GM12878 (cell line): ENCODE measurements around the gene IFNAR1. TPM values are rescaled to one million over a fixed set of nuclear protein-coding genes. Genes with fewer than 3 reads are reported as not detected.
A peak's percentile ranks its signal among the peaks of the same experiment; 100 is the strongest.

Experiments
- BMI1 ChIP-seq: fragments of 450-650 bp; IDR thresholded peaks from 2 replicates; pipeline ENCODE4 v1.6.1; 2016; ENCODE audit warnings: mild to moderate bottlenecking, moderate library complexity, borderline replicate concordance
- CEBPB ChIP-seq, 2 experiments: fragments of 150-350 bp in 1 of 2; IDR thresholded peaks; 2 replicates each; pipeline ENCODE4 v1.6.1; 2012 to 2014; ENCODE audit warnings: low read depth in 2 of 2, low read length in 2 of 2, borderline replicate concordance in 1 of 2, inconsistent platforms in 1 of 2
- CREB1 ChIP-seq: IDR thresholded peaks from 2 replicates; pipeline ENCODE4 v1.6.1; 2012; ENCODE audit warnings: low read depth, mild to moderate bottlenecking, inconsistent platforms
- DPF2 ChIP-seq: fragments of 450-650 bp; IDR thresholded peaks from 2 replicates; pipeline ENCODE4 v1.6.1; 2017; ENCODE audit warnings: mild to moderate bottlenecking
- EED ChIP-seq: sonication (generic); IDR thresholded peaks from 2 replicates; pipeline ENCODE4 v1.6.1; 2016; ENCODE audit warnings: antibody characterized with exemption, low read depth
- ESRRA ChIP-seq: IDR thresholded peaks from 2 replicates; pipeline ENCODE4 v1.6.1; 2012; ENCODE audit warnings: mild to moderate bottlenecking, low read length, improper control_type of control experiment
- EZH2 ChIP-seq: IDR thresholded peaks from 2 replicates; pipeline ENCODE4 v1.6.1; 2012; ENCODE audit warnings: low read depth, mild to moderate bottlenecking, control low read depth, inconsistent platforms, low read length, borderline replicate concordance; ENCODE audit not compliant: control insufficient read depth
- HDAC6 ChIP-seq: fragments of 200-600 bp; sonication (generic); IDR thresholded peaks from one replicate; pipeline ENCODE4 v1.8.0; 2017; ENCODE audit warnings: antibody characterized with exemption; ENCODE audit not compliant: unreplicated experiment
- IKZF1 ChIP-seq: fragments of 450-650 bp; conservative IDR thresholded peaks from 2 replicates; pipeline ENCODE4 v1.6.1; 2017; ENCODE audit warnings: antibody characterized with exemption, mild to moderate bottlenecking
- IKZF2 ChIP-seq, 2 experiments: fragments of 450-650 bp; IDR thresholded peaks; 2 replicates each; pipeline ENCODE4 v1.6.1; 2017; ENCODE audit warnings: mild to moderate bottlenecking in 2 of 2, moderate library complexity in 2 of 2
- MEF2B ChIP-seq: fragments of 450-650 bp; IDR thresholded peaks from 2 replicates; pipeline ENCODE4 v1.6.1; 2018; ENCODE audit warnings: mild to moderate bottlenecking, moderate library complexity; ENCODE audit not compliant: partially characterized antibody, poor library complexity, severe bottlenecking
- MTA2 ChIP-seq: fragments of 450-650 bp; IDR thresholded peaks from 2 replicates; pipeline ENCODE4 v1.6.1; 2016; ENCODE audit warnings: low read depth, mild to moderate bottlenecking, moderate library complexity
- NBN ChIP-seq: fragments of 450-650 bp; IDR thresholded peaks from 2 replicates; pipeline ENCODE4 v1.6.1; 2016
- NFXL1 ChIP-seq: fragments of 450-650 bp; IDR thresholded peaks from 2 replicates; pipeline ENCODE4 v1.6.1; 2017; ENCODE audit warnings: antibody characterized with exemption, mild to moderate bottlenecking, borderline replicate concordance
- NR2C2 ChIP-seq: IDR thresholded peaks from 2 replicates; pipeline ENCODE4 v1.6.1; 2011; ENCODE audit warnings: borderline replicate concordance, low read depth; ENCODE audit not compliant: control insufficient read depth, insufficient read length
- NRF1 ChIP-seq: conservative IDR thresholded peaks from 2 replicates; pipeline ENCODE4 v1.6.1; 2011; ENCODE audit warnings: mild to moderate bottlenecking, low read depth, low read length, improper control_type of control experiment
- PBX3 ChIP-seq: IDR thresholded peaks from 2 replicates; pipeline ENCODE4 v1.6.1; 2011; ENCODE audit warnings: mild to moderate bottlenecking, low read depth, low read length, moderate library complexity; ENCODE audit not compliant: insufficient replicate concordance
- TCF3 ChIP-seq: IDR thresholded peaks from 2 replicates; pipeline ENCODE4 v1.6.1; 2012; ENCODE audit warnings: low read depth, mild to moderate bottlenecking, low read length, borderline replicate concordance; ENCODE audit not compliant: insufficient read depth
- USF1 ChIP-seq: IDR thresholded peaks from 2 replicates; pipeline ENCODE4 v1.6.1; 2011; ENCODE audit warnings: borderline replicate concordance, low read depth, mild to moderate bottlenecking, moderate library complexity, mixed read lengths, low read length; ENCODE audit not compliant: insufficient read depth; ENCODE audit errors: extremely low read length
- ZBTB40 ChIP-seq: fragments of 450-650 bp; IDR thresholded peaks from 2 replicates; pipeline ENCODE4 v1.6.1; 2016; ENCODE audit warnings: mild to moderate bottlenecking, moderate library complexity, borderline replicate concordance
- ZNF384 ChIP-seq: IDR thresholded peaks from 2 replicates; pipeline ENCODE4 v1.6.1; 2012; ENCODE audit warnings: low read depth, mild to moderate bottlenecking, low read length, improper control_type of control experiment, borderline replicate concordance
- ZSCAN29 ChIP-seq: fragments of 450-650 bp; IDR thresholded peaks from 2 replicates; pipeline ENCODE4 v1.6.1; 2017; ENCODE audit warnings: mild to moderate bottlenecking, moderate library complexity
- polyA plus RNA-seq, 11 experiments: library from polyadenylated mRNA; depleted of rRNA in 4 of 11; unstranded in 6 of 11; stranded (reverse) in 5 of 11; fragments of >200 nt; fragmentation: Nextera tagmentation in 4 of 11; fragmentation: Illumina TruSeq in 1 of 11; extraction: Ambion mirVana in 4 of 11; extraction: Trizol in 1 of 11; gene quantifications; 1 replicate in 1 of 11; 2 replicates in 10 of 11; pipeline versions ENCODE4 v1.2.1 to v1.2.3, GENCODE V29; 2011 to 2016; ENCODE audit warnings: inconsistent platforms in 2 of 11, missing spikeins in 2 of 11, low read depth in 1 of 11
- total RNA-seq, 4 experiments: library from RNA; depleted of rRNA in 3 of 4; stranded (reverse); fragments of >200 nt in 3 of 4; fragmentation: Illumina TruSeq in 1 of 4; extraction: Trizol in 1 of 4; gene quantifications; 2 replicates each; pipeline versions ENCODE4 v1.2.1 to v1.2.3, GENCODE V29; 2013 to 2021
- TF ChIP-seq, protein P1 (sequence below): fragments of 450-650 bp; IDR thresholded peaks from 2 replicates; pipeline ENCODE4 v1.6.1; 2014; ENCODE audit warnings: mild to moderate bottlenecking

Gene IFNAR1
- total and polyA plus RNA-seq, 10 of the 15 experiments (the other 5 are each of a cell fraction or from before 2014, with no cell fraction given): 12.0 to 62.4 (median 24.6) TPM

DNA sequence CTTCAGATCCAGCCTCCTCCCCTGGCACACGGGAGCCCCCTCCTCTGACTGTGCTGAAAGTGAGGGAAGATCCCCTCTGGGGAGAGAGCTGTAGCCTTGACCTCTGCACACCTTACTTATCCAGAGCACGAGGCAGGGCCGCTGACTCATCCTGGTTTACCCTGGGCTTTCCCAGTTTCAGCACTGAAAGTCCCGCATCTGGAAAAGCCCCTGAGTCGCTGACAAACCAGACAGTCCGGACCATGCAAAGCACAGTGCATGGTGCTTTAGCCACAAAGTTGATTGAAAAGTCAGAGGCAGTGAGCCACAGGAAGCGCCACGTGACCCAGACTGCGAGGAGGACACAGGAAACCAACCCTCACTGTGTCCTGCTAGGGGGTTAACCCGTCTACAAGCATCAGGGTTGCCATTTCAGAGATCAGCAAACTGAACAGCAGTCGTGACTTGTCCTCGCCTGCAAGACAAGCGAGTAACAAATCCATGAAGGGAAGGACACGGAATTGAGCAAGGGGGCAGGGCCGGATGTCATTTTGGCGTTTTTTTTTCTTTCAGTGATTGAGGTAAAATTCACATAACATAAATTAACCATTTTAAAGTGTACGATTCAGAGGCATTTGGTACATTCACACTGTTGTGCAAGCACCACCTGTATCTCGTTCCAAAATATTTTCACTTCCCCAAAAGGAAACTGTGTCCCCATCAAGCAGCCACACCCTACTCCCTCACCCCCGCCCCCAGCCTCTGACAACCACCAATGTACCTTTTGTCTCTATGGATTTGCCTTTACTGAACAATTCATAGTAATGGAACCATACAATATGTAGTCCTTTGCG is 58.5 kb downstream of the IFNAR1 start (continued):
- TF ChIP-seq PBX3 (no peak), ZSCAN29 (0 out of 2 replicates have a peak, but pooled peaks have one; percentile 21), NBN (peak; percentile 84; the same call in 1 of the 2 replicates), NFXL1 (no peak), MTA2 (peak; percentile 87), EED (peak; percentile 98), USF1 (peak; percentile 94), CREB1 (peak; percentile 65; the same call in 1 of the 2 replicates), ESRRA (0 out of 2 replicates have a peak, but pooled peaks have one; percentile 69), ZBTB40 (no peak), IKZF1 (peak; percentile 99), HDAC6 (no peak), NR2C2 (no peak), NRF1 (no peak), DPF2 (peak; percentile 89), BMI1 (no peak), ZNF384 (peak; percentile 30; the same call in 1 of the 2 replicates), IKZF2 (IDR thresholded peaks at IDR 0.05) (peak; percentile 99), TCF3 (no peak), MEF2B (peak; percentile 75), EZH2 (no peak), CEBPB (IDR thresholded peaks at IDR 0.05; ENCODE audit: borderline replicate concordance in 1 of 2, low read depth in 2 of 2, low read length in 2 of 2) (no peak; a peak in 1 of 4 replicates)
- TF ChIP-seq, protein P1, sequence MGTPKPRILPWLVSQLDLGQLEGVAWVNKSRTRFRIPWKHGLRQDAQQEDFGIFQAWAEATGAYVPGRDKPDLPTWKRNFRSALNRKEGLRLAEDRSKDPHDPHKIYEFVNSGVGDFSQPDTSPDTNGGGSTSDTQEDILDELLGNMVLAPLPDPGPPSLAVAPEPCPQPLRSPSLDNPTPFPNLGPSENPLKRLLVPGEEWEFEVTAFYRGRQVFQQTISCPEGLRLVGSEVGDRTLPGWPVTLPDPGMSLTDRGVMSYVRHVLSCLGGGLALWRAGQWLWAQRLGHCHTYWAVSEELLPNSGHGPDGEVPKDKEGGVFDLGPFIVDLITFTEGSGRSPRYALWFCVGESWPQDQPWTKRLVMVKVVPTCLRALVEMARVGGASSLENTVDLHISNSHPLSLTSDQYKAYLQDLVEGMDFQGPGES: no peak
